HEK293 (cell line): ENCODE results near the gene ZNF593OS.

Source experiments
- CTCF ChIA-PET: fragments of 350-600 bp; formaldehyde crosslinking; extraction: SDS; loops from one replicate; lab custom pipeline; 2021; ENCODE audit warnings: antibody characterized with exemption; lab: Yijun Ruan, JAX
- POLR2A ChIA-PET: fragments of 300-600 bp; formaldehyde crosslinking; extraction: SDS; loops from one replicate; lab custom pipeline; 2020; ENCODE audit warnings: antibody characterized with exemption, inconsistent platforms; lab: Yijun Ruan, JAX
- H3K27ac ChIP-seq: fragments of 200-500 bp; sonication (Bioruptor generic); 2 replicates; pipeline ENCODE4 v1.5.1; 2014; ENCODE audit warnings: low read depth, low read length, control low read depth, inconsistent platforms; ENCODE audit errors: extremely low read depth
- H3K36me3 ChIP-seq, 2 experiments: fragments of 200-500 bp in 1 of 2; sonication (Bioruptor generic) in 1 of 2; 1 replicate in 1 of 2; 2 replicates in 1 of 2; pipeline ENCODE4 v1.5.1; 2014 to 2017; ENCODE audit warnings: inconsistent platforms in 2 of 2, low read length in 2 of 2; ENCODE audit not compliant: control insufficient read depth in 2 of 2, insufficient read depth in 1 of 2
- H3K4me1 ChIP-seq: fragments of 200-500 bp; sonication (Bioruptor generic); 2 replicates; pipeline ENCODE4 v1.5.1; 2014; ENCODE audit warnings: mild to moderate bottlenecking, low read length, inconsistent platforms; ENCODE audit not compliant: control insufficient read depth, insufficient read depth
- H3K4me3 ChIP-seq: 2 replicates; pipeline ENCODE4 v1.5.1; 2011; ENCODE audit warnings: low read depth, mild to moderate bottlenecking, control low read depth, low read length, moderate library complexity
- H3K9me3 ChIP-seq: fragments of 200-500 bp; sonication (Bioruptor generic); 2 replicates; pipeline ENCODE4 v1.5.1; 2014; ENCODE audit warnings: low read depth, low read length, inconsistent platforms; ENCODE audit not compliant: control insufficient read depth, insufficient read depth
- KLF10 ChIP-seq: fragments of 450-650 bp; IDR thresholded peaks from 2 replicates; pipeline ENCODE4 v1.5.1; 2018; ENCODE audit warnings: missing biosample characterization, mild to moderate bottlenecking, missing genetic modification characterization
- OSR2 ChIP-seq: fragments of 450-650 bp; formaldehyde crosslinking; IDR thresholded peaks from 2 replicates; pipeline ENCODE4 v1.5.1; 2016; ENCODE audit warnings: missing biosample characterization, missing genetic modification characterization
- PATZ1 ChIP-seq: fragments of 450-650 bp; formaldehyde crosslinking; IDR thresholded peaks from 2 replicates; pipeline ENCODE4 v1.5.1; 2016; ENCODE audit warnings: missing biosample characterization, missing genetic modification characterization
- SCRT2 ChIP-seq: fragments of 450-650 bp; formaldehyde crosslinking; IDR thresholded peaks from 2 replicates; pipeline ENCODE4 v1.5.1; 2016; ENCODE audit warnings: missing biosample characterization, missing genetic modification characterization
- SP2 ChIP-seq: fragments of 450-650 bp; formaldehyde crosslinking; IDR thresholded peaks from 2 replicates; pipeline ENCODE4 v1.5.1; 2016; ENCODE audit warnings: missing biosample characterization, missing genetic modification characterization
- TCF7L2 ChIP-seq: IDR thresholded peaks from 2 replicates; pipeline ENCODE4 v1.6.1; 2011; ENCODE audit warnings: low read depth, mild to moderate bottlenecking, inconsistent platforms, low read length, moderate library complexity, borderline replicate concordance
- ZBTB21 ChIP-seq: fragments of 450-650 bp; formaldehyde crosslinking; IDR thresholded peaks from 2 replicates; pipeline ENCODE4 v1.5.1; 2017; ENCODE audit warnings: missing biosample characterization, missing genetic modification characterization
- ZNF112 ChIP-seq: fragments of 450-650 bp; formaldehyde crosslinking; IDR thresholded peaks from 2 replicates; pipeline ENCODE4 v1.5.0; 2017; ENCODE audit warnings: missing biosample characterization, missing genetic modification characterization
- ZNF266 ChIP-seq: fragments of 450-650 bp; formaldehyde crosslinking; IDR thresholded peaks from 2 replicates; pipeline ENCODE4 v1.5.1; 2016; ENCODE audit warnings: missing biosample characterization, missing genetic modification characterization, low read depth
- ZNF423 ChIP-seq: fragments of 450-650 bp; formaldehyde crosslinking; IDR thresholded peaks from 2 replicates; pipeline ENCODE4 v1.5.1; 2016; ENCODE audit warnings: missing biosample characterization, missing genetic modification characterization
- ZNF558 ChIP-seq: fragments of 450-650 bp; formaldehyde crosslinking; IDR thresholded peaks from 2 replicates; pipeline ENCODE4 v1.5.1; 2016; ENCODE audit warnings: missing biosample characterization, missing genetic modification characterization
- ZNF600 ChIP-seq: fragments of 450-650 bp; formaldehyde crosslinking; IDR thresholded peaks from 2 replicates; pipeline ENCODE4 v1.5.1; 2016; ENCODE audit warnings: missing biosample characterization, missing genetic modification characterization
- ZNF621 ChIP-seq: fragments of 450-650 bp; formaldehyde crosslinking; IDR thresholded peaks from 2 replicates; pipeline ENCODE4 v1.5.1; 2017; ENCODE audit warnings: missing biosample characterization, missing genetic modification characterization
- ZNF658 ChIP-seq: fragments of 450-650 bp; formaldehyde crosslinking; IDR thresholded peaks from 2 replicates; pipeline ENCODE4; 2016; ENCODE audit warnings: missing biosample characterization, missing genetic modification characterization
- ZNF768 ChIP-seq: fragments of 450-650 bp; formaldehyde crosslinking; IDR thresholded peaks from 2 replicates; pipeline ENCODE4 v1.5.1; 2018; ENCODE audit warnings: missing biosample characterization, mild to moderate bottlenecking, missing genetic modification characterization
- ZSCAN23 ChIP-seq: fragments of 450-650 bp; formaldehyde crosslinking; IDR thresholded peaks from 2 replicates; pipeline ENCODE4 v1.5.1; 2016; ENCODE audit warnings: missing biosample characterization, missing genetic modification characterization
- ZSCAN5A ChIP-seq: fragments of 450-650 bp; formaldehyde crosslinking; IDR thresholded peaks from 2 replicates; pipeline ENCODE4 v1.5.1; 2016; ENCODE audit warnings: missing biosample characterization, missing genetic modification characterization

ZNF593OS gene

GRCh38 chr1:26119892-26120608, 51.6 kb downstream of the ZNF593OS start:
- Histone ChIP-seq H3K4me3 (no peak overlapping the region), H3K4me1 (peaks cover 6% of the 10 kb centered on the region; the same call in 1 of the 2 replicates)
- POLR2A ChIA-PET: no interaction called here

More at GRCh38 chr1:26119892-26120608, 51.6 kb downstream of the ZNF593OS start:
- Histone ChIP-seq H3K27ac (no peak overlapping the region), H3K36me3 (peaks cover 15 to 45% of the 10 kb centered on the region in 2 experiments; a peak in 2 of 3 replicates), H3K9me3 (no peaks in the 10 kb centered on the region)
- no peak for TF ChIP-seq PATZ1
- TF ChIP-seq ZNF658 (tag by site-specific recombination): no peak
- no peak for TF ChIP-seq ZSCAN23 (tag by site-specific recombination)
- no peak for TF ChIP-seq ZNF423 (tag by site-specific recombination)
- TF ChIP-seq ZNF266 (tag by site-specific recombination): no peak
- TF ChIP-seq TCF7L2: no peak
- no peak for TF ChIP-seq ZSCAN5A (tag by site-specific recombination)
- TF ChIP-seq SCRT2: no peak
- TF ChIP-seq OSR2 (tag by site-specific recombination): no peak
- TF ChIP-seq ZNF112 (tag by site-specific recombination): no peak
- TF ChIP-seq ZBTB21 (tag by site-specific recombination): no peak
- TF ChIP-seq ZNF768: no peak
- TF ChIP-seq ZNF621 (tag by site-specific recombination): no peak
- no peak for TF ChIP-seq ZNF600
- TF ChIP-seq KLF10 (tag by site-specific recombination): no peak
- no peak for TF ChIP-seq ZNF558
- no peak for TF ChIP-seq SP2 (tag by site-specific recombination)
- CTCF ChIA-PET: interaction anchor here (1.5 kb wide), 1 partner anchor 25 kb away, joined by 10 read pairs; no protein-coding TSS in a partner anchor
